Hematopoietic multipotent progenitor cell treated with erythropoietin and hydrocortisone succinate and interleukin-3 and kit ligand, for 4 days (in vitro differentiated cells): ENCODE results near the gene ZNF311.
"Not testable (repeated sequence)": the region's sequence is repeated elsewhere in the genome, so short reads cannot be mapped to it uniquely, and the experiment has no call there.

Experiments used
- DNase-seq: peaks from one replicate; pipeline ENCODE4 v3.0.0-alpha.2; 2015

Gene ZNF311

DNA sequence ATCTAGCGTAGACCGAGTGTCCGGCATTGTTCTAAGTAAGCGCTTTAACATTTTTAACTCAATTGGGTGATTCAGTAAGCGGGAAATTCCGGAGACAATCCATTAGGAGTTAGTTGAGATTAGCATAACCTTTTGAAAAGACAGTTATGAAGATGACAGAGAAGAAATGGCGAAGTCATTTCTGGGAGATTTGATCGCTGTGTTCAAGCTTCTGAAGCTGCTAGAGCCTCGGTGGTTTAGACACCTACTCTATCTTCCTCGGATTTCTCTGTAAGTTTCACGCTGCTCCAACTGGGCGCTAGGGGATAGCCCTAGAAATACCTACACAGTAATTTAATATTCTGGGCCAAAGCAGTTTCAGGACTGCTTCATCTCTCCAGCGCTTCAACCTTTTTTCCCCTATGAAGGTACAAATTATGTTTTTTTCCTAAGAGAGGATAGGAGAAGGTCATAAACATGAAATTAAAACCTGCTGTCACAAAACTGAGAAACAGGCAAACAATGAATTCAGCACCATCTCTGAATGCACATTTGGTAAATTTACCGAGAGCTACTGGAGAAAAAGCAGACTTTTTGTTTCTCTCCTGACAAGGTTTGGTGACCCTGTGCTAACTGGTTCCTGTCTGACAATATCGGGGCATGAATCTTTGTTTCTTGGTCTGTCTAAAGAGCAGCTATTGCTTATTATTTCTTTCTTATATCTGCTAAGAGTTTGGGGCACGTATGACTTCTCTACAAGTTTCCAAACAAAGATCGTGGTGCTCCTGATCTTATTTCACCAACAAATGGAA, 22.4 kb downstream of the ZNF311 start:
- DNase-seq: peak; percentile 87

DNA sequence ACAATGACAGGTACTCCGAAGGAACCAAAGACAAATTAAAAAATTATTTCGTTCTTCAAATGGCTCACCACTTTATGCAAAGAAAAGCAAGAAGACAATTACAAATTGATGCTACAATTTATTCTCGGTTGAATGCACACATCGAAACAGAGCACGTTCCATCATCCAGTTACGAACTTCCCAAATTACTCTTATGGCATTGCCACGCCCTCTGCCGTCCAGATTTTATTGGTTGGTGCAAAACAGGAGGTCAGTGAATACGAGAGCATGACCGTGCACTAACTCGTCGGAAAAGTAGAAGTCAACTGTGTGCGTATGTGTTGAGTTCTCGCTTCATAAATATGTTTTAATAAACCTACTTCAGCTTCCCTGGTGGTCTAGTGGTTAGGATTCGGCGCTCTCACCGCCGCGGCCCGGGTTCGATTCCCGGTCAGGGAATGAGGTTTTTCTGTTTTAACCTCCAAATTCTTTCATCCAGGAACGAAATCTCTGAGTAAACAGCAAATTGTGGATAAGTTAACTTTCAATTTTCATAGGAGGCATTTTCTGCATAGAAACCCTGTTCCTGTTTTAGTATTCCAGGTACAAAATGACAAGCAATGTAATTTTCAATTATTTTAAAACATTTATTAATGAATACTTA, 23.2 kb downstream of the ZNF311 start:
- peak; percentile 96 for DNase-seq

GRCh38 chr6:28981431-28981832, 23.7 kb downstream of the ZNF311 start:
- peak; percentile 91 for DNase-seq

- peak; percentile 97 for DNase-seq
Observed at GRCh38 chr6:28980852-28981430, 24.2 kb downstream of the ZNF311 start.

- DNase-seq: peak; percentile 19
Observed at GRCh38 chr6:28980137-28980851, 24.8 kb downstream of the ZNF311 start.

DNA sequence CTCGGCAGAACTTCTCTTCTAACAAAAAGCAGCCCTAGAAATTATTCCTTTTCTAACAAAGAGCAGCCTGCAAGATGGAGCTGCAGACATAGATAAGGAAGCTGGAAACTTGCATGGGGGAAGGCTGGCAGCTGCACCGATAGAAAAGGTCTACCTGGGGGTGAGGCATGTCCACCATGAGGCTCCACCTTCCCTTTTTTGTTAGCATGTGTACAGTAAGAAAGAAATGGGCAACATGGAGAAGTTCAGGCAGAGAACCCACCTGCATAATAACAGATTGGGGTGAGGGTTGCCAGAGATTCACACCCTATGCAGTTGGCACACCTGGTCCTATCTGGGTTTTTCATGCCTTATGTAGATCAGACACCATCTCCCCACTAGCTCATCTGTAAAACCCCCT, 25.4 kb downstream of the ZNF311 start:
- peak; percentile 53 for DNase-seq

DNA sequence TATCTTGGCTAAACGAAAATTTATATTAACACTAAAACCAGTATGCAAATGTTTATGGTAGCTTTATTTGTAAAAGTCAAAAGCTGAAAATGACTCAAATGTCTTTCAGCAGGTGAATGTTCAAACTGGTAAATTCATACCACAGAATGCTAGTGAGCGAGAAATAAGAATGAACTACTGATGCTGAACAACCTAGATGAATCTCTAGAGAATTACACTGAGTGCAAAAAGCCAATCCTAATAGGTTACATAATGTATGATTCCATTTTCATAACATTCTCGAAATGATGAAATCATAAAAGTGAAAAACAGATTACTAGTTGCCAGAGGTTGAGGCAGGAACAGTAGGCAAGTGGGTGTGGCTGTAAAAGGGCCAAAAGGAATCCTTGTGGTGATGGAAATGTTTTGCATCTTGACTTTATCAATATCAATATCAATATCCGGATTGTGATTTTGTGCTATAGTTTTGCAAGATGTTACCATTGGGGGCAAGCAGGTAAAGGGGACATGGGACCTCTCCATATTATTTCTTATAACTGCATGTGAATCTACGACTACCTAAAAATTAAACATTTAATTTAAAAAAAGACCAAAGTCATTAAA, 26.1 kb downstream of the ZNF311 start:
- no peak for DNase-seq

GRCh38 chr6:28978133-28978491, 27.0 kb downstream of the ZNF311 start:
- DNase-seq: no peak

DNA sequence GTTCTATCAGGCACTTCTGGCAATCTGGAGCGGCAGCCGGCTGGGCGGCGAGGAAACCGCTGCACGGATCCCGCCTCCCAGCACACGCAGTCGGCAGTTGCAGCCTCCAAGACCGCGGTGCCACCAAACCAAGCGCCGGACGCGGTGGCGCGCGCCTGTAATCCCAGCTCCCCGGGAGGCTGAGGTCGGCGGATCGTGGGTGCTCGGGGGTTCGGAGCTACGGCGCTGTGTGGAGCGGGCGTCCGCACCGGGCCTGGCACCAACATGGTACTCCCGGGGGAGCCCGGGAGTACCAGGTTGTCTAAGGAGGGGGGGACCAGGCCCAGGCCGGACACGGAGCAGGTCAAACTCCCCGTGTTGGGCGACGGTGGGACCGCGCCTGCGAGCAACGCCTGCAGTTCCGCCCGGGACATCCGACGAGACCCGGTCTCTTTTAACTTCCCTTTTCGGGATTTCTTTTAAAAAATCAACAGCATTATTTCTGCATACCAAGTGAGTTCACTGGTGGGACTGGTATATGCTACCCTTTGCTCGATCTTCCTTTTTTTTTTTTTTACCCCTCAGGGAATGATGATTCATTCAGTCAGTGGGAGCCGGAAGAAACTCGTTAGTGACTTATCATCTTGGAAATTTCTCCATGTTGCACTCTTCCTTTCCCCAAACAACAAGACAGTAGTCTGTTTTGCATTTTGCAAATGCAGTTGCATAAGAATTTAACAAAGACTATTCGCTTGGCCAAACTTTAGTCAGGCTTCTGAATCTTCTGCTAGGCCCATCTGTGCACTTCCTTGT, 27.6 kb downstream of the ZNF311 start:
- DNase-seq: peak; percentile 82

DNA sequence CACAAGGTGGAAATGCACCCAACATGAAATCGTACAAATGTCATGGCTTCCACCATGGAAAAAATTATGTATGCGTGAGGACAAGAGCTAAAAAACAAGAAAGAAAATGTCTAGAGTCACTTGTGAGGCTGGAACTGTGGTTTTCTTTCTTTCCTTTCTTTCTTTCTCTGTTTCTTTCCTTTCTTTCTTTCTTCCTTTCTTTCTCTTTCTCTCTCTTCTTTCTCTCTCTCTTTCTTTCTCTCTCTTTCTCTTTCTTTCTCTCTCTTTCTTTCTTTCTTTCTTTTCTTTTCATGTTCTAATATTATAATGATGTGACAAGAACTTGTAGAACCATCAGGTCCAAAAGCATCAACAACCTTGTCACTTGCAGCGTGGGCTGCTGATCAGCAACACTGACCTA, 28.4 kb downstream of the ZNF311 start:
- DNase-seq: no peak

DNA sequence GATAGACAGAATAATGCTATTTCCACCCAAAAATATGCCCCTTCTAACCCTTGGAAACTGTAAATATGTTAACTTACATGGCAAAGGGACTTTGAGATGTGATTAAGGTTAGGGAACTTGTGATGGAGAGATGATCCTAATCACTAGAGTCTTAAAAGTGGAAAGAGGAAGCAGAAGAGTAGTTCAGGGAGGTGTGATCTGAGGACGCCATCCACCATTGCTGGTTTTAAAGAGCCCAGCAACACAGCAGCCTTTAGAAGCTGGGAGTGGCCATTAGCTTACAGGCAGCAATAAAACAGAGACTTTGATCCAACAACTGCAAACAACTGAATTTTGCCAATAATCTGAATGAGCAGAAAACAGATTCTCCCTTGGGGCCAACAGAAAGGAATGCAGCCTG, 30.6 kb downstream of the ZNF311 start:
- peak; percentile 25 for DNase-seq

- not testable (repeated sequence) for DNase-seq
Observed at GRCh38 chr6:28970056-28970455, 35.1 kb downstream of the ZNF311 start.

GRCh38 chr6:28969129-28969528, 36.0 kb downstream of the ZNF311 start:
- no peak for DNase-seq

GRCh38 chr6:28968476-28968875, 36.6 kb downstream of the ZNF311 start:
- DNase-seq: no peak

GRCh38 chr6:28965706-28966105, 39.4 kb downstream of the ZNF311 start:
- no peak for DNase-seq

DNA sequence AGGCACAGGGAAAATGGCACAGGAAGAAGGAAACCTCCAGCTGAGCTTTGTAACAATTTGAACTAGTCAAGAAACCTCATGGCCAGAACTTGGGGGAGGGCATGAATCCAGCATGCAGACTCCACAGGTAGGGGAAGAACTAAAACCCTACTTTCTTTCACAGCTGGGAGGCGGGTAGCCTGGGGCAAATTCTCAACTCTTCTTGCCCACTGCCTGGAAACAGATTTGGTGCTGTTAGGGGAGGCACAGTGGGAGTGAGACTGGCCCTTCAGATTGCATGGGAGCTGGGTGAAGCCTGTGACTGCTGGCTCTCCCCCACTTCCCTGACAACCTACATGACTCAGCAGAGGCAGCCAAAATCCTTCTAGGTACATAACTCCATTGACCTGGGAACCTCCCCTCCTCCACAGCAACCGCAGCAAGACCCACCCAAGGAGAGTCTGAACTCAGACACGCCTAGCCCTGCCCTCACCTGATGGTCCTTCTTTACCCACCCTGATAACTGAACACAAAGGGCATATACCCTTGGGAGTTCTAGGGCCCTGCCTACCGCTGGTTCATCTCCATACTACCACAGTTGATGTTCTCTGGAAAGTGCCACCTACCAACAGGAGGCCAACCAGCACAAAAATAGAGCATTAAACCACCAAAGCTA, 44.1 kb downstream of the ZNF311 start:
- DNase-seq: no peak

DNA sequence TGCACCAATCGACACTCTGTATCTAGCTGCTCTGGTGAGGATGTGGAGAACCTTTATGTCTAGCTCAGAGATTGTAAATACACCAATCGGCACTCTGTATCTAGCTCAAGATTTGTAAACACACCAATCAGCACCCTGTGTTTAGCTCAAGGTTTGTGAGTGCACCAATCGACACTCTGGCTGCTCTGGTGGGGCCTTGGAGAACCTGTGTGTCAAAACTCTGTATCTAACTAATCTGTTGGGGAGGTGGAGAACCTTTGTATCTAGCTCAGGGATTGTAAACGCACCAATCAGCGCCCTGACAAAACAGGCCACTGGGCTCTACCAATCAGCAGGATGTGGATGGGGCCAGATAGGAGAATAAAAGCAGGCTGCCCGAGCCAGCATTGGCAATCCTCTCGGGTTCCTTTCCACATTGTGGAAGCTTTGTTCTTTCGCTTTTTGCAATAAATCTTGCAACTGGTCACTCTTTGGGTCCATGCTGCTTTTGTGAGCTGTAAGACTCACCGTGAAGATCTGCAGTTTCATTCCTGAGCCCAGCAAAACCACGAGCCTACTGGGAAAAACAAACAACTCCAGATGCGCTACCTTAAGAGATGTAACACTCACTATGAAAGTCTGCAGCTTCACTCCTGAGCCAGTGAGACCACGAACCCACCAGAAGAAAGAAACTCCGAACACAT, 46.4 kb downstream of the ZNF311 start:
- not testable (repeated sequence) for DNase-seq

GRCh38 chr6:28957795-28958314, 47.3 kb downstream of the ZNF311 start:
- not testable (repeated sequence) for DNase-seq

GRCh38 chr6:28956331-28956730, 48.8 kb downstream of the ZNF311 start:
- no peak for DNase-seq

GRCh38 chr6:28953585-28954258, 51.4 kb downstream of the ZNF311 start:
- peak; percentile 29 for DNase-seq
